Adrenal gland (tissue), 5 donors: ENCODE data around the gene PPP1R9A.

Experiments
- POLR2A ChIP-seq, 2 donors: fragments of 450-650 bp; IDR thresholded peaks; one replicate each; pipeline ENCODE4 v1.6.1; 2017; ENCODE audit warnings: antibody characterized with exemption in 2 of 2, mild to moderate bottlenecking in 2 of 2, moderate library complexity in 1 of 2
- TF ChIP-seq, protein P1 (sequence below), 6 experiments: fragments of 450-650 bp in 4 of 6; fragments of 200-600 bp in 2 of 6; sonication (generic) in 1 of 6; IDR thresholded peaks; 1 replicate in 5 of 6; 2 replicates in 1 of 6; pipeline versions ENCODE4 v1.5.1 to v1.8.0; 2016 to 2021; ENCODE audit warnings: antibody characterized with exemption in 6 of 6, mild to moderate bottlenecking in 2 of 6, moderate library complexity in 1 of 6
- donor health status: DM: no; HTN: no; CAD: no.

DNA sequence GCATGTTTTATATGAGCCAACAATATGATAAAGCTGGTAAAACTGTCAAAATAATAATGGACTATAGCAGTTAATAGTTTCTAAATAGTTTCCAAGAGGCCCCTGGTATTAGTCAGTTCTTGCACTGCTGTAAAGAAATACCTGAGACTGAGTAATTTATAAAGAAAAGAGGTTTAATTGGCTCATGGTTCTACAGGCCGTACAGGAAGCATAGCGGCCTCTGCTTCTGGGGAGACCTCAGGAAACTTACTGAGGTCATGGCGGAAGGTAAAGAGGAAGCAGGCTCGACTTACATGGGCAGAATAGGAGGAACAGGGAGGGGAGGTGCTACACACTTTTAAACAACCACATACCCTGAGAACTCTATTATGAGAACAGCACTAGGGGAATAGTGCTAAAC is 104.6 kb downstream of the PPP1R9A start:
- TF ChIP-seq, protein P1, sequence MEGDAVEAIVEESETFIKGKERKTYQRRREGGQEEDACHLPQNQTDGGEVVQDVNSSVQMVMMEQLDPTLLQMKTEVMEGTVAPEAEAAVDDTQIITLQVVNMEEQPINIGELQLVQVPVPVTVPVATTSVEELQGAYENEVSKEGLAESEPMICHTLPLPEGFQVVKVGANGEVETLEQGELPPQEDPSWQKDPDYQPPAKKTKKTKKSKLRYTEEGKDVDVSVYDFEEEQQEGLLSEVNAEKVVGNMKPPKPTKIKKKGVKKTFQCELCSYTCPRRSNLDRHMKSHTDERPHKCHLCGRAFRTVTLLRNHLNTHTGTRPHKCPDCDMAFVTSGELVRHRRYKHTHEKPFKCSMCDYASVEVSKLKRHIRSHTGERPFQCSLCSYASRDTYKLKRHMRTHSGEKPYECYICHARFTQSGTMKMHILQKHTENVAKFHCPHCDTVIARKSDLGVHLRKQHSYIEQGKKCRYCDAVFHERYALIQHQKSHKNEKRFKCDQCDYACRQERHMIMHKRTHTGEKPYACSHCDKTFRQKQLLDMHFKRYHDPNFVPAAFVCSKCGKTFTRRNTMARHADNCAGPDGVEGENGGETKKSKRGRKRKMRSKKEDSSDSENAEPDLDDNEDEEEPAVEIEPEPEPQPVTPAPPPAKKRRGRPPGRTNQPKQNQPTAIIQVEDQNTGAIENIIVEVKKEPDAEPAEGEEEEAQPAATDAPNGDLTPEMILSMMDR (IDR thresholded peaks at IDR 0.05): no peak
- no peak for TF ChIP-seq POLR2A (IDR thresholded peaks at IDR 0.05)
